ENCODE measurements around the gene OR2T34.
"Not testable (repeated sequence)": the region's sequence is repeated elsewhere in the genome, so short reads cannot be mapped to it uniquely, and the experiment has no call there.

The OR2T34 gene, protein sequence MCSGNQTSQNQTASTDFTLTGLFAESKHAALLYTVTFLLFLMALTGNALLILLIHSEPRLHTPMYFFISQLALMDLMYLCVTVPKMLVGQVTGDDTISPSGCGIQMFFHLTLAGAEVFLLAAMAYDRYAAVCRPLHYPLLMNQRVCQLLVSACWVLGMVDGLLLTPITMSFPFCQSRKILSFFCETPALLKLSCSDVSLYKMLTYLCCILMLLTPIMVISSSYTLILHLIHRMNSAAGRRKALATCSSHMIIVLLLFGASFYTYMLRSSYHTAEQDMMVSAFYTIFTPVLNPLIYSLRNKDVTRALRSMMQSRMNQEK

DNA sequence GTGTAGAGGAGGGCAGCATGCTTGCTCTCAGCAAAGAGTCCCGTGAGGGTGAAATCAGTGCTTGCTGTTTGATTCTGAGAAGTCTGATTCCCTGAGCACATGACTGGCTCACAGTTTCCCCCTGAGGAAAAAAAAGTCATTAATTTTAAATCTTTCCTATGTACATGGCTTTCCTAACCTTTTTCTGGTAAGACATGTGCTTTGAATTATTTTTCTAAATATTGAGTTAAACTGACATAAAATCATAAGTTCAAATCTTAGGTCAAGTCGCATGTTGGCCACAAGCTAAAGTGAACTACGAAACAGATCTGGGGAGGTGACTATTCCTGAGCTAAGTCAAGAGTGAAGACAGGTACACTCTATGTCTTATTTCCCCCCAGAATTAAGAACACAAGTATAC lies at the start of gene OR2T34:
OR2T34 (minus strand) TSS at position 101 of the 400 bp plus-strand sequence; CDS start at position 101, 0 bp downstream.
- not testable (repeated sequence) for H3K4me3 ChIP-seq (ENCODE audit: low read depth, low read length); DNase-seq (ENCODE audit: low read depth)

GRCh38 chr1:248622570-248623001 lies 48.0 kb upstream of the OR2T34 start:
- TF ChIP-seq CTCF (IDR thresholded peaks at IDR 0.05; ENCODE audit: low read depth, low read length) (peak; percentile 45), POLR2A (IDR thresholded peaks at IDR 0.05; ENCODE audit: extremely low read depth, insufficient read length) (no peak), MAX (IDR thresholded peaks at IDR 0.05; ENCODE audit: low read depth, low read length) (peak; percentile 73), MYC (IDR thresholded peaks at IDR 0.05; ENCODE audit: low read depth, low read length) (0 out of 2 replicates have a peak, but pooled peaks have one; percentile 52)
- DNase-seq (ENCODE audit: low read depth), result peak; percentile 75

GRCh38 chr1:248621770-248622169 lies 47.2 kb upstream of the OR2T34 start:
- DNase-seq (ENCODE audit: low read depth), result no peak
- TF ChIP-seq MYC (IDR thresholded peaks at IDR 0.05; ENCODE audit: low read depth, low read length), result no peak
- no peak overlapping the region for H3K4me3 ChIP-seq (ENCODE audit: low read depth, low read length)

More at GRCh38 chr1:248622570-248623001, 48.0 kb upstream of the OR2T34 start:
- H3K4me3 ChIP-seq (ENCODE audit: low read depth, low read length), result no peak overlapping the region

- DNase-seq (ENCODE audit: low read depth), result peak; percentile 79
- H3K4me3 ChIP-seq (ENCODE audit: low read depth, low read length), result no peak overlapping the region
- TF ChIP-seq POLR2A (IDR thresholded peaks at IDR 0.05; ENCODE audit: extremely low read depth, insufficient read length) (no peak), CTCF (IDR thresholded peaks at IDR 0.05; ENCODE audit: low read depth, low read length) (peak; percentile 82), MAX (IDR thresholded peaks at IDR 0.05; ENCODE audit: low read depth, low read length) (no peak)
These were observed 44.3 kb upstream of the OR2T34 start for GRCh38 chr1:248618878-248619277.

DNA sequence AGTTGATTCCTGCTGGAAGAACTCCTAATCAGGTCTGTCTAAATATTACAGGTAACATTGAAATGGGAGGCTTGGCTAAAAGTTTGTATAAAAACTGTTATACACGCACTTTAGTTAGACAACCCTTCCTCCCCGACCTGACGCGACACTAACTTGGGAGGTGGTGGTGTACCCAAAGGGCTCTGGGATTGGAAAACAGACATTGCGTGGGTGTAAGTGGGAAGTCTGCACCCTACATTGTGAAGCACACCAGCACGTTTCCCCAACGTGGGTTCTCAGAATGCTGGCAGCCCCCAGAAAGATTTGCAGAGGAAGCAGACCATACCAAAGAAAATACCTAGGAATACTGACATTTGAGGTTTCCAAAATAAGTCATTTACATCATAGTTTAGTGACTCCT lies 43.6 kb upstream of the OR2T34 start:
- H3K4me3 ChIP-seq (ENCODE audit: low read depth, low read length), result no peak overlapping the region
- no peak for TF ChIP-seq POLR2A (IDR thresholded peaks at IDR 0.05; ENCODE audit: extremely low read depth, insufficient read length)
- no peak for TF ChIP-seq CTCF (IDR thresholded peaks at IDR 0.05; ENCODE audit: low read depth, low read length)
- TF ChIP-seq MYC (IDR thresholded peaks at IDR 0.05; ENCODE audit: low read depth, low read length), result no peak
- no peak for TF ChIP-seq MAX (IDR thresholded peaks at IDR 0.05; ENCODE audit: low read depth, low read length)
- DNase-seq (ENCODE audit: low read depth), result no peak

GRCh38 chr1:248613742-248614141 lies 39.2 kb upstream of the OR2T34 start:
- H3K4me3 ChIP-seq (ENCODE audit: low read depth, low read length), result no peak overlapping the region
- no peak for DNase-seq (ENCODE audit: low read depth)
- no peak for TF ChIP-seq MYC (IDR thresholded peaks at IDR 0.05; ENCODE audit: low read depth, low read length)
- TF ChIP-seq CTCF (IDR thresholded peaks at IDR 0.05; ENCODE audit: low read depth, low read length), result no peak
- TF ChIP-seq MAX (IDR thresholded peaks at IDR 0.05; ENCODE audit: low read depth, low read length), result no peak
- no peak for TF ChIP-seq POLR2A (IDR thresholded peaks at IDR 0.05; ENCODE audit: extremely low read depth, insufficient read length)

DNA sequence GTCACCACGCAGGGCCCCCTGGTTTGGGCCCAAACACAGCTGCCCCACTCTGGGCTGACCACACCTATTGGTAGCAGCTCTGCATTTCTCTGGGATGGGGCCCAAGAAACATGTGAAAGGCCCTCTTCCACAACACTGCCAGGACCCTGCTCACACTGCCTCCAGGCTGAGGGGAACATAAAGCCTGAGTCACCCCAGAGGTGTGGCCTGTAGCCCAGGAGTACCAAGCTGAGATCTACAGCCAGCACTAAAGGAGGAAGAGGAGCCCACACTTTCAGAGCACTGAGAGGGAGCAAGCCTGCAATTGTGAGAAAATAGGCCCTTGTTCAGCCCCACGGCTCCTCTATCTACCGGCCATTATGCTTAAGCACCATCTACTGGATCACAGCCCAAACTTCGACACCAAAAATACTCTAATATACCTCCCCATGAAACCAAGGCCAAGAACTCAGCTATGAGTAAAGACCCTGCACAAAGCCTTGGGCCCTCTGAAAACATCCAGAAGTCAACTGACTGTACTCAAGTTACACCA lies 37.4 kb upstream of the OR2T34 start:
- no peak overlapping the region for H3K4me3 ChIP-seq (ENCODE audit: low read depth, low read length)
- DNase-seq (ENCODE audit: low read depth), result peak; percentile 16
- TF ChIP-seq MAX (IDR thresholded peaks at IDR 0.05; ENCODE audit: low read depth, low read length) (no peak), MYC (IDR thresholded peaks at IDR 0.05; ENCODE audit: low read depth, low read length) (no peak), POLR2A (IDR thresholded peaks at IDR 0.05; ENCODE audit: extremely low read depth, insufficient read length) (no peak), CTCF (IDR thresholded peaks at IDR 0.05; ENCODE audit: low read depth, low read length) (no peak)

Data from NB4 (cell line).